Measurements from ENCODE around the gene ZFAND2B. TPM values are rescaled to one million over a fixed set of nuclear protein-coding genes. Genes with fewer than 3 reads are reported as not detected.

Gene ZFAND2B
- total RNA-seq, 1 experiment from 2014 or later, result 47.5 TPM

GRCh38 chr2:219251656-219252055 is 45.1 kb downstream of the ZFAND2B start:
- intact Hi-C loops (cut with micrococcal nuclease), result no loop called here
- BruUV-seq (replicated peaks), result no TSS peak
- Histone ChIP-seq H3K9me2 (replicated peaks; ENCODE audit: low read length) (no peaks in the 10 kb centered on the region), H4K20me1 (ENCODE audit: low read length) (no peaks in the 10 kb centered on the region), H3K27me3 (ENCODE audit: low read length) (no peaks in the 10 kb centered on the region), H3K27ac (ENCODE audit: low read length) (no peak overlapping the region), H3K9ac (ENCODE audit: low read length) (no peak overlapping the region), H3K36me3 (ENCODE audit: low read depth, low read length) (peaks cover 14% of the 10 kb centered on the region), H3K79me2 (ENCODE audit: low read length) (peaks cover 44% of the 10 kb centered on the region), H3K9me3 (ENCODE audit: low read length) (no peaks in the 10 kb centered on the region), H3F3A (ENCODE audit: low read length, unreplicated experiment) (peaks cover 5% of the 10 kb centered on the region), H3K4me3 (ENCODE audit: low read length) (no peak overlapping the region), H3K4me2 (ENCODE audit: low read length) (peak overlapping the region; percentile 90), H2AFZ (ENCODE audit: low read length) (no peak overlapping the region), H3K4me1 (ENCODE audit: insufficient read depth, low read length) (peaks cover 59% of the 10 kb centered on the region)
- no peak for TF ChIP-seq EZH2 (IDR thresholded peaks at IDR 0.05; ENCODE audit: low read length, unreplicated experiment)
- no peak for TF ChIP-seq EZH2phosphoT487 (IDR thresholded peaks at IDR 0.05; ENCODE audit: borderline replicate concordance, low read length)
- TF ChIP-seq, protein P1, sequence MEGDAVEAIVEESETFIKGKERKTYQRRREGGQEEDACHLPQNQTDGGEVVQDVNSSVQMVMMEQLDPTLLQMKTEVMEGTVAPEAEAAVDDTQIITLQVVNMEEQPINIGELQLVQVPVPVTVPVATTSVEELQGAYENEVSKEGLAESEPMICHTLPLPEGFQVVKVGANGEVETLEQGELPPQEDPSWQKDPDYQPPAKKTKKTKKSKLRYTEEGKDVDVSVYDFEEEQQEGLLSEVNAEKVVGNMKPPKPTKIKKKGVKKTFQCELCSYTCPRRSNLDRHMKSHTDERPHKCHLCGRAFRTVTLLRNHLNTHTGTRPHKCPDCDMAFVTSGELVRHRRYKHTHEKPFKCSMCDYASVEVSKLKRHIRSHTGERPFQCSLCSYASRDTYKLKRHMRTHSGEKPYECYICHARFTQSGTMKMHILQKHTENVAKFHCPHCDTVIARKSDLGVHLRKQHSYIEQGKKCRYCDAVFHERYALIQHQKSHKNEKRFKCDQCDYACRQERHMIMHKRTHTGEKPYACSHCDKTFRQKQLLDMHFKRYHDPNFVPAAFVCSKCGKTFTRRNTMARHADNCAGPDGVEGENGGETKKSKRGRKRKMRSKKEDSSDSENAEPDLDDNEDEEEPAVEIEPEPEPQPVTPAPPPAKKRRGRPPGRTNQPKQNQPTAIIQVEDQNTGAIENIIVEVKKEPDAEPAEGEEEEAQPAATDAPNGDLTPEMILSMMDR (conservative IDR thresholded peaks at IDR 0.05; ENCODE audit: low read depth, low read length), result no peak
- ChIA-PET POLR2A (ENCODE audit: unreplicated experiment) (interaction anchor here (0.6 kb wide), 1 partner anchor 546 kb away, joined by 3 read pairs; no protein-coding TSS in a partner anchor), CTCF (interaction anchor here (0.6 kb wide), 1 partner anchor 179 kb away, joined by 3 read pairs; no protein-coding TSS in a partner anchor)
- no peak for ATAC-seq
- no peak for DNase-seq

GRCh38 chr2:219252084-219252483 is 45.5 kb downstream of the ZFAND2B start:
- Histone ChIP-seq H3K27ac (ENCODE audit: low read length) (no peak overlapping the region), H3K9ac (ENCODE audit: low read length) (no peak overlapping the region), H3K9me2 (replicated peaks; ENCODE audit: low read length) (no peaks in the 10 kb centered on the region), H3K36me3 (ENCODE audit: low read depth, low read length) (peaks cover 14% of the 10 kb centered on the region), H2AFZ (ENCODE audit: low read length) (no peak overlapping the region), H4K20me1 (ENCODE audit: low read length) (no peaks in the 10 kb centered on the region), H3K27me3 (ENCODE audit: low read length) (no peaks in the 10 kb centered on the region), H3K9me3 (ENCODE audit: low read length) (no peaks in the 10 kb centered on the region), H3K4me2 (ENCODE audit: low read length) (peak overlapping the region; percentile 90), H3K4me3 (ENCODE audit: low read length) (peak overlapping the region; percentile 74), H3F3A (ENCODE audit: low read length, unreplicated experiment) (peaks cover 5% of the 10 kb centered on the region), H3K4me1 (ENCODE audit: insufficient read depth, low read length) (peaks cover 57% of the 10 kb centered on the region), H3K79me2 (ENCODE audit: low read length) (peaks cover 40% of the 10 kb centered on the region)
- ATAC-seq (no peak), DNase-seq (peak; percentile 47)
- CTCF ChIA-PET, result no interaction called here
- BruUV-seq (replicated peaks), result no TSS peak
- TF ChIP-seq EZH2 (IDR thresholded peaks at IDR 0.05; ENCODE audit: low read length, unreplicated experiment) (no peak), EZH2phosphoT487 (IDR thresholded peaks at IDR 0.05; ENCODE audit: borderline replicate concordance, low read length) (no peak)
- TF ChIP-seq, protein P1 (conservative IDR thresholded peaks at IDR 0.05; ENCODE audit: low read depth, low read length), result no peak
- intact Hi-C loops (cut with micrococcal nuclease), result no loop called here
- POLR2A ChIA-PET (ENCODE audit: unreplicated experiment), result interaction anchor here (0.5 kb wide), 1 partner anchor 136 kb away, joined by 3 read pairs; no protein-coding TSS in a partner anchor

- Histone ChIP-seq H3K79me2 (ENCODE audit: low read length) (peaks cover 36% of the 10 kb centered on the region), H2AFZ (ENCODE audit: low read length) (peak overlapping the region; percentile 79), H3K27me3 (ENCODE audit: low read length) (no peaks in the 10 kb centered on the region), H3K4me3 (ENCODE audit: low read length) (peak overlapping the region; percentile 74), H3K36me3 (ENCODE audit: low read depth, low read length) (peaks cover 14% of the 10 kb centered on the region), H3K9me3 (ENCODE audit: low read length) (no peaks in the 10 kb centered on the region), H3F3A (ENCODE audit: low read length, unreplicated experiment) (peaks cover 5% of the 10 kb centered on the region), H3K9me2 (replicated peaks; ENCODE audit: low read length) (no peaks in the 10 kb centered on the region), H3K9ac (ENCODE audit: low read length) (peak overlapping the region; percentile 62), H4K20me1 (ENCODE audit: low read length) (no peaks in the 10 kb centered on the region), H3K4me2 (ENCODE audit: low read length) (peak overlapping the region; percentile 90), H3K4me1 (ENCODE audit: insufficient read depth, low read length) (peaks cover 53% of the 10 kb centered on the region), H3K27ac (ENCODE audit: low read length) (peak overlapping the region; percentile 33)
- DNase-seq (no peak), ATAC-seq (no peak)
- ChIA-PET CTCF (no interaction called here), POLR2A (ENCODE audit: unreplicated experiment) (interaction anchor here (0.5 to 0.6 kb wide), 5 partner anchors 21 to 646 kb away, joined by 3 to 23 read pairs (median 7); no protein-coding TSS in a partner anchor)
- no TSS peak for BruUV-seq (replicated peaks)
- intact Hi-C loops (cut with micrococcal nuclease), result no loop called here
- no peak for TF ChIP-seq EZH2phosphoT487 (IDR thresholded peaks at IDR 0.05; ENCODE audit: borderline replicate concordance, low read length)
- TF ChIP-seq, protein P1 (conservative IDR thresholded peaks at IDR 0.05; ENCODE audit: low read depth, low read length), result no peak
- no peak for TF ChIP-seq EZH2 (IDR thresholded peaks at IDR 0.05; ENCODE audit: low read length, unreplicated experiment)
Measured at GRCh38 chr2:219252570-219252899, 46.0 kb downstream of the ZFAND2B start.
